ENCODE measurements around the gene PPAT.

DNA sequence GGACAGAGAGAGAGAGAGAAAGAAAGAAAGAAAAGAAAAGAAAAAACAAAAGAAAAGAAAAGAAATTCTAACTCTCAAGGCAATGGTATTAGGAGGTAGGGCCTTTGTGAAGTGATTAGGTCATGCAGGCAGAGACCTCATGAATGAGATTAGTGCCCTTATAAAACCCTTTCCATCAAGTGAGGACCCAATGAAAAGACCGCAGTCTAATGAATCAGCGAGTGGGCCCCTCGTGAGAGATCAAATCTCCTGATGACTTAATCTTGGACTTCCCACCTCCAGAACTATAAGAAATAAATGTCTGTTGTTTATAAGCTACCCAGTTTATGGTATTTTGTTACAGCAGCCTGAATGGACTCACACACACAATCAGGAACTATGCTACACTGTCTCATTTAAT, 65.0 kb downstream of the PPAT start:
- TF ChIP-seq, protein P1, sequence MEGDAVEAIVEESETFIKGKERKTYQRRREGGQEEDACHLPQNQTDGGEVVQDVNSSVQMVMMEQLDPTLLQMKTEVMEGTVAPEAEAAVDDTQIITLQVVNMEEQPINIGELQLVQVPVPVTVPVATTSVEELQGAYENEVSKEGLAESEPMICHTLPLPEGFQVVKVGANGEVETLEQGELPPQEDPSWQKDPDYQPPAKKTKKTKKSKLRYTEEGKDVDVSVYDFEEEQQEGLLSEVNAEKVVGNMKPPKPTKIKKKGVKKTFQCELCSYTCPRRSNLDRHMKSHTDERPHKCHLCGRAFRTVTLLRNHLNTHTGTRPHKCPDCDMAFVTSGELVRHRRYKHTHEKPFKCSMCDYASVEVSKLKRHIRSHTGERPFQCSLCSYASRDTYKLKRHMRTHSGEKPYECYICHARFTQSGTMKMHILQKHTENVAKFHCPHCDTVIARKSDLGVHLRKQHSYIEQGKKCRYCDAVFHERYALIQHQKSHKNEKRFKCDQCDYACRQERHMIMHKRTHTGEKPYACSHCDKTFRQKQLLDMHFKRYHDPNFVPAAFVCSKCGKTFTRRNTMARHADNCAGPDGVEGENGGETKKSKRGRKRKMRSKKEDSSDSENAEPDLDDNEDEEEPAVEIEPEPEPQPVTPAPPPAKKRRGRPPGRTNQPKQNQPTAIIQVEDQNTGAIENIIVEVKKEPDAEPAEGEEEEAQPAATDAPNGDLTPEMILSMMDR (IDR thresholded peaks at IDR 0.05) = no peak
- no peak for TF ChIP-seq POLR2A (IDR thresholded peaks at IDR 0.05)
- TF ChIP-seq POLR2AphosphoS5 (IDR thresholded peaks at IDR 0.05) = no peak

Data from prostate gland (tissue), 2 donors.